Tibial nerve (tissue), 4 donors: ENCODE data around the gene VGLL4. TPM values are rescaled to one million over a fixed set of nuclear protein-coding genes. Genes with fewer than 3 reads are reported as not detected.

ENCODE experiments used
- DNase-seq, 2 donors: peaks; one replicate each; pipeline ENCODE4 v3.0.0-alpha.2; 2019; ENCODE audit warnings: low spot score in 2 of 2
- H3K27ac ChIP-seq, 4 donors: fragments of 200-600 bp; sonication (generic) in 3 of 4; one replicate each; pipeline ENCODE4 v1.5.1; 2017 to 2019; ENCODE audit warnings: mild to moderate bottlenecking in 1 of 4
- H3K27me3 ChIP-seq, 2 donors: fragments of 200-600 bp; sonication (generic) in 1 of 2; one replicate each; pipeline versions ENCODE4 v1.5.1 to v1.6.0; 2017 to 2019
- H3K36me3 ChIP-seq, 3 donors: fragments of 200-600 bp; sonication (generic); one replicate each; pipeline ENCODE4 v1.5.1; 2018 to 2019
- H3K4me1 ChIP-seq, 4 donors: fragments of 200-600 bp; sonication (generic) in 3 of 4; one replicate each; pipeline ENCODE4 v1.5.1; 2017 to 2019
- H3K4me3 ChIP-seq, 4 donors: fragments of 200-600 bp; sonication (generic) in 3 of 4; one replicate each; pipeline ENCODE4 v1.5.1; 2017 to 2019; ENCODE audit warnings: mild to moderate bottlenecking in 1 of 4, moderate library complexity in 1 of 4
- H3K9me3 ChIP-seq, 4 donors: fragments of 200-600 bp; sonication (generic) in 3 of 4; one replicate each; pipeline ENCODE4 v1.5.1; 2017 to 2019
- CTCF ChIP-seq, 5 experiments: fragments of 200-600 bp in 3 of 5; fragments of 450-650 bp in 2 of 5; sonication (generic) in 3 of 5; IDR thresholded peaks; one replicate each; pipeline ENCODE4 v1.5.1; 2016 to 2019; ENCODE audit warnings: antibody characterized with exemption in 5 of 5, mild to moderate bottlenecking in 3 of 5, moderate library complexity in 2 of 5
- EP300 ChIP-seq, 2 donors: sonication (generic); formaldehyde crosslinking; IDR thresholded peaks; one replicate each; pipeline ENCODE4 v1.6.1; 2017; ENCODE audit warnings: antibody characterized with exemption in 2 of 2, mild to moderate bottlenecking in 1 of 2
- POLR2A ChIP-seq, 2 donors: fragments of 450-650 bp; IDR thresholded peaks; one replicate each; pipeline ENCODE4 v1.6.1; 2017; ENCODE audit warnings: antibody characterized with exemption in 2 of 2, mild to moderate bottlenecking in 2 of 2, moderate library complexity in 2 of 2
- WGBS, 2 donors: methylation state at CpG; one replicate each; pipeline ENCODE4 v1.1.5; 2018; 5-methylcytosine and 5-hydroxymethylcytosine counted together
- total RNA-seq, 4 donors: library from RNA; depleted of rRNA; stranded (reverse); fragments of >200 nt; gene quantifications; one replicate each; pipeline ENCODE4 v1.1.0, GENCODE V29; 2016

VGLL4 gene
- total RNA-seq, 4 donors from 2014 or later, result 106 to 205 (median 110) TPM

DNA sequence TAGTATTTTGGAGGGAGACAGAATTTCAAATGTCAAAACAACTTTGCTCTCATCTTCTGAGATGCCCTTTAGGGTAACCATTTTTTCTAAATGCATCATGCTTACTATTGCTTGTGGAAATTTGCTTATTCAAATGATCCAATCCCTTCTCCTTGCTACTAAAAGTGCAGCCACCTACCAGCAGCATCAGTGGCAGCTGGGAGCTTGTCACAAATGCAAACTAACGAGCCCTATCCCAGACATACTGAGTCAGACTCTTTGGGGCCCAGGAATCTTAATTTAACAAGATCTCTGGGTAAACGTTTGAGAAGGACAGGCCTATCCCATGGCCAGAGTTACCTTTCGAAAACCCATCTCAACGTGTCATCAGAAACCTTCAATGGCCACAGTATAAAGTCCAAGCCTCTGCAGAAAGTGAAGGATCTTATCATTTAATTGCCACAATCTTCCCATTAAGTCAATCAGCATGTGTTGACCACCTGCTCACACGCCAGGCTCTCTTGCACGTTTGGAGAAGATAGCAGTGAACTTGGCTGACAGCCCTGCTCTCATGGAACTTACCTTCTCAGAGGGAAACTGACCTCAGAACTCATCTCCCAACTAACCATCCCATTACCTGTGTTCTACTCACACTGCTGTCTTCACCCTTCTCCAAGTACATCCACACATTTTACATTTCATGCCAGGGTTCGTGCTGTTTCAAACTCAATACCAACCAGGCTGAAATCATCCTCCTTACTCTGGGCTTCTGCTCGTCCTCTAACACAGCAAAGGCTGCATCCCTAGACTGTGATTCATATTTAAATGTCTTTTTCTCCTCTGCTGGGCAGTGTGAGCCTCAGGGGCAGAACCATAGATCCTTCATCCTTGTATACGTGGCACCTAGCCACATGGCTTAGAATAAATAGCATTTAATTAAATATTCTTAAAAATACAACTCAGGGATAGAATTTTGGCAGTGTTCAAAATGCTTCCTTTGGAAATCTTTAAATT lies 24.8 kb upstream of the VGLL4 start:
- Histone ChIP-seq H3K27me3 (no peaks in the 10 kb centered on the region), H3K4me1 (peaks cover 0 to 34% (median 16%) of the 10 kb centered on the region in 4 donors), H3K36me3 (peaks cover 0 to 6% (median 0%) of the 10 kb centered on the region in 3 donors), H3K4me3 (no peak overlapping the region), H3K27ac (no peak overlapping the region), H3K9me3 (no peaks in the 10 kb centered on the region)
- DNase-seq, result no peak
- WGBS, 2 donors, result 72 to 77% methylated on average over 9 of the region's 9 CpGs
- no peak for TF ChIP-seq POLR2A (IDR thresholded peaks at IDR 0.05)
- TF ChIP-seq EP300 (IDR thresholded peaks at IDR 0.05), result no peak
- no peak for TF ChIP-seq CTCF (IDR thresholded peaks at IDR 0.05)

DNA sequence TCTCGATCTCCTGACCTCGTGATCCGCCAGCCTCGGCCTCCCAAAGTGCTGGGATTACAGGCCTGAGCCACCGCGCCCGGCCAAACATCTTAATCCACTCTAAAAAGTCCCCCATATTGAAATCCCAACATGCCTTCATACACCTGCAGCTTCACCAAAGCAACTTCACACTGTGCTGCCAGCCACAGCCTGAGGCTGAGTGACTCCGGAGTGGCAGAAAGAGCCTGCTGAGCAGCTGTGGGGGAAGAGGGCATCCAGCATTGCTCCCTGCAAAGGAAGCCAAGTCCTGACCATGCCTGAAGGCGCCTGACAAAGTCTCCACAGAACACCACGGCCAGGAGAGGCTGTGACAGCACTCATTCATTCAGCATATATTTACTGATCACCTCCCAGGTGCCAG lies 21.6 kb upstream of the VGLL4 start:
- H3K27me3 ChIP-seq, result no peaks in the 10 kb centered on the region
- no peak overlapping the region for H3K4me3 ChIP-seq
- H3K27ac ChIP-seq, result no peak overlapping the region
- H3K4me1 ChIP-seq, result peaks cover 0 to 14% (median 4%) of the 10 kb centered on the region in 4 donors
- no peak for DNase-seq
- no peaks in the 10 kb centered on the region for H3K9me3 ChIP-seq
- peaks cover 0 to 6% (median 0%) of the 10 kb centered on the region in 3 donors for H3K36me3 ChIP-seq
- TF ChIP-seq CTCF (IDR thresholded peaks at IDR 0.05), result no peak
- no peak for TF ChIP-seq EP300 (IDR thresholded peaks at IDR 0.05)
- TF ChIP-seq POLR2A (IDR thresholded peaks at IDR 0.05), result no peak
- WGBS, 2 donors, result 94 to 95% methylated on average over 10 of the region's 10 CpGs

- WGBS, 2 donors, result 87 to 89% methylated on average over 2 of the region's 2 CpGs
- TF ChIP-seq CTCF (IDR thresholded peaks at IDR 0.05), result no peak
- no peak for TF ChIP-seq POLR2A (IDR thresholded peaks at IDR 0.05)
- H3K4me3 ChIP-seq, result no peak overlapping the region
- H3K27ac ChIP-seq, result no peak overlapping the region
- H3K27me3 ChIP-seq, result no peaks in the 10 kb centered on the region
- no peak for DNase-seq
- H3K4me1 ChIP-seq, result peaks cover 0 to 12% (median 4%) of the 10 kb centered on the region in 4 donors
- peaks cover 0 to 4% (median 0%) of the 10 kb centered on the region in 3 donors for H3K36me3 ChIP-seq
- no peaks in the 10 kb centered on the region for H3K9me3 ChIP-seq
Measured at GRCh38 chr3:11662392-11662990, 18.8 kb upstream of the VGLL4 start.

- H3K4me1 ChIP-seq, result peaks cover 0 to 19% (median 10%) of the 10 kb centered on the region in 4 donors
- whole genome bisulfite sequencing, 2 donors, result 61 to 62% methylated on average over 5 of the region's 5 CpGs
- TF ChIP-seq POLR2A (IDR thresholded peaks at IDR 0.05) (no peak), CTCF (IDR thresholded peaks at IDR 0.05) (no peak), EP300 (IDR thresholded peaks at IDR 0.05) (no peak)
- H3K27ac ChIP-seq, result no peak overlapping the region
- no peaks in the 10 kb centered on the region for H3K9me3 ChIP-seq
- no peaks in the 10 kb centered on the region for H3K27me3 ChIP-seq
- H3K4me3 ChIP-seq, result no peak overlapping the region
- no peak for DNase-seq
- peaks cover 0 to 4% (median 0%) of the 10 kb centered on the region in 3 donors for H3K36me3 ChIP-seq
Measured at GRCh38 chr3:11661827-11662226, 18.1 kb upstream of the VGLL4 start.
